Stimulated activated CD4-positive, alpha-beta T cell treated with anti-CD3 and anti-CD28 coated beads, Interleukin-15, amount 100 ng/mL, for 1 hour (primary cell): ENCODE data around the gene ZNRF2.

Source experiments
- DNase-seq, 2 donors: peaks; one replicate each; pipeline ENCODE4 v3.0.0-alpha.2; 2020; ENCODE audit warnings: low read depth in 1 of 2, low spot score in 1 of 2

The ZNRF2 gene

GRCh38 chr7:30321089-30321881, 36.9 kb downstream of the ZNRF2 start:
- DNase-seq = no peak

DNA sequence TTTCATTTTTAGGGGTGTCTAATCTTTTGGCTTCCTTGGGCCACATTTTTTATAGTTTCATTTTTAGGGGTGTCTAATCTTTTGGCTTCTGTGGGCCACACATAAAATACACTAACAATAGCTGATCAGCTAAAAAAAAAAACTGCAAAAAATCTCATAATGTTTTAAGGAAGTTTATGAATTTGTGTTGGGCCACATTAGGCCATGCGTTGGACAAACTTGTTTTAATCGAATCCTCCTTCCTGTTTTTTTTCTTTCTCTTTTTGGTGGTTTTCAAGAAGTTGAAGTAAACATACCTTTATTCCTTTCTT, 37.4 kb downstream of the ZNRF2 start:
- DNase-seq = no peak

- no peak for DNase-seq
These were observed 38.0 kb downstream of the ZNRF2 start for GRCh38 chr7:30322271-30323005.

DNA sequence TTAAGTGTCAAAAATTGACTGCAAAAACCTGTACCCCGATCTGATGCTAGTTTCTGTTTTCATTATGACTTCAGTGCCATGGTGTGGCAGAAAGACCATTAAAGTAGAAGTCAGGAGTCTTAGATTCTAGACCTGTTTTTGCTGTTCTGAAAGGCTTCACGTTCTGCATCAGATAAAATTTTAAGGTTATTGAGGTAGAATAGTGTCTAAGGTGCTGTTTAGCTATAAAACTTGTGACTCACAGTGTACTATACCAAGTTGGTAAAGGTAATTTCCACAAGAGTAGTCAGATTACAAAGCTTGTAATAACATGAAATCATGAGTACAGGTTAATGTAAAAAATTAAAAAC, 38.6 kb downstream of the ZNRF2 start:
- DNase-seq = no peak

DNA sequence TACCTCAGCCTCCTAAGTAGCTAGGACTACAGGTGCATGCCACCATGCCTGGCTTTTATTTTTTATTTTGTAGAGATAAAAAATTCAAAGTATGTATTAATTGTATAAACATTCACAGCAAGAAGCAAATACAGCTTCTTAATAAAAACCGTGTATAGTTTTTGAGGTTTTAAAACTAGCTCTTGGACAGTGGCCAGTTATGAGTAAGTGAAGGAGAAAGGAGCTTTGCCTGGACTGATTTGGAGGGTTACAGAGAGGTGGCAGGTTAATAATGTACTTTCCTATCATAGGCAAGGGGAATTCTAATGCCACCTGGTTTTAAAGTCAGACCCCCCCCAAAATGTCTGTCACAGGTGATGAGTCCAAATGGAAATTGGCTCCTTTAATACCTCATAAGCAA, 43.4 kb downstream of the ZNRF2 start:
- DNase-seq = no peak

DNA sequence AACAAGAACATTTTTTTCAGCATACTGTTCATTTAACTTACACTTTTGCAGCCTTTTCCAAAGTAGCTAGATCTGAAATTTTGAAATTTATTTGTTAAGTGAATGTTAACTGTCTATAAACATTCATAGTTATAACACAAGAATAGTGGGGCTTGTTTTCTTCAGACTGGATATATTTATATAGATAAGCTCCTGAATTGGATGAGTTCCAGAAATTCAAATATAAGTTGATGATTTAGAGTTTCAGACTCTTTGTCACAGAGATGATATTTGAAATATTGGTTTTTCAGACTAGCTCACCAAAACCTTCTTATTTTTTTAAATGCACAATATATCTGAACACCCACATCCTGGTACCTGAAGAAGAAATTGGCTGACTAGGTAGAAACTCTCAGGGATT, 44.0 kb downstream of the ZNRF2 start:
- no peak for DNase-seq

GRCh38 chr7:30329716-30330115, 45.3 kb downstream of the ZNRF2 start:
- DNase-seq = no peak

DNA sequence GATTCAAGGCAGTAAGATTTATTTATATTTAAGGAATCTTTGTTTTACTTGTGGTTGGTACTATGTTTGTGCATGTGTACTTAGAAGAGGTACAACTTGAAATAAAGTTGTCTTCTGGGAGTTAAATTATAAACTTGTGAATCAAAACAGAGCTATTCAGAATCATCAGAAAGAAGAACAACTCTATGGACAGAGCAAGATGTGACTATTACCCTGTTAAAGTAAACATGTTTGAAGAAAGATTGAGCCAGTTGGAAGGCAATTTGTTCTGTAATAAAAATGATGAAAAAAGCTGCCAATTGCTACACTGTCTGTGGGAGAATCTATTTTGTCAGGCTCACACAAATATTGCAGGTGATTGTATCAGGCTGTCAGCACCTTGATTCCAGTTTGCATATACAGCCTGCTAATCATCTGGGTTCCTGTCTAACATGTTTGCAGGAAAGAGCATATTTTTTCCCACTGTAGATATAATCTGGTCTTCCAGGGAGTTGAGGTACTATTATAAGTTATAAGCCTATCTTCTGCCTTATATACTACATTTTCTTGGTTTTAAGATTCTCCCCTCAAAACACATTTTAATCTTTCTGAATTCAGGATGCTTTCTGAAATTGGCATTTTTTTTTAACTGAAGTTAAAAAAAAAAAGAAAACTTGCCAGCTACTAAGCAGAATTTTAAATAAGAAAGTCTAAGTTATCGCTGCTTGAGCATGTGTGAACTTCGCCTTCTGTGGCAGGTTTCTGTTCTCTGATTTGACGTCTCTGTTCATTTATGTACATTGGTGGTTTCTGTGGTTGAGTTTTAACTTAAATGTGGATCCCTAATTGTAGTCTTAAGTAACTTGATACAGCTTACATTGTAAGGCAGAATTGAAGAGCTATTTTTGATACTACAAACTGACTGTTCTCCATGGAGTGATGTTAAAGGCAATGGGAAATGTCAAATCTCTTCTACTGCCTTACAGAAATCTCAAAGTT, 46.0 kb downstream of the ZNRF2 start:
- no peak for DNase-seq

- DNase-seq = no peak
These were observed 46.9 kb downstream of the ZNRF2 start for GRCh38 chr7:30331338-30331737.

DNA sequence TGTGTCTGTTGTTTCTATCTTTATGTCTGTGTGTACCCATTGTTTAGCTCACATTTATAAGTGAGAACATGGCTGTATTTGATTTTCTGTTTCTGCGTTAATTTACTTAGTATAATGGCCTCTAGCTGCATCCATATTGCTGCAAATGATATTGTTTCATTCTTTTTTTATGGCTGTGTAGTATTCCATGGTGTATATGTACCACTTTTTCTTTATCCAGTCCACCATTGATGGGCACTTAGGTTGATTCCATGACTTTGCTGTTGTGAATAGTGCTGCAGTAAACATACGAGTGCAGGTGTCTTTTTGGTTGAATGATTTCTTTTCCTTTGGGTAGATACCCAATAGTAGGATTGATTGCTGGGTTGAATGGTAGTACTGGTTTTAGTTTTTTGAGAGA, 48.2 kb downstream of the ZNRF2 start:
- no peak for DNase-seq

GRCh38 chr7:30335763-30336487, 51.5 kb downstream of the ZNRF2 start:
- no peak for DNase-seq

DNA sequence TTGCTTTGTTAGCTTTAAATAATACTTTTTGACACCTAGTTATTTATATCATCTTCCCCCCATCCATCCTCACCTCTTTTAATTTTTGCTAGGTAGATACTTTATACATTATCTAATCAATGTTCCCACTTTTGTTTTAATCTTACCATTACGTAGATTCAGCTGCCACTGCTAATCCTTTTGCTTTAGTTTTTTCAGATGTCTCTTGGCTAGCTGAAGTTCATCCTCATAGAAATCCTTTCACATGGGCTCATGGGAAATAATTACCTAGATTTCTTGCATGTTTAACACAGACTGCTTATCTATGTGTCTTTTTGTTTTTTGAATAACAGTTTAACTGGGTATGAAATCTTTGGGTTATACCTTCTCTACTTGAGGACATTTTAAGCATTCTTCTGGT, 60.1 kb downstream of the ZNRF2 start:
- DNase-seq = no peak

DNA sequence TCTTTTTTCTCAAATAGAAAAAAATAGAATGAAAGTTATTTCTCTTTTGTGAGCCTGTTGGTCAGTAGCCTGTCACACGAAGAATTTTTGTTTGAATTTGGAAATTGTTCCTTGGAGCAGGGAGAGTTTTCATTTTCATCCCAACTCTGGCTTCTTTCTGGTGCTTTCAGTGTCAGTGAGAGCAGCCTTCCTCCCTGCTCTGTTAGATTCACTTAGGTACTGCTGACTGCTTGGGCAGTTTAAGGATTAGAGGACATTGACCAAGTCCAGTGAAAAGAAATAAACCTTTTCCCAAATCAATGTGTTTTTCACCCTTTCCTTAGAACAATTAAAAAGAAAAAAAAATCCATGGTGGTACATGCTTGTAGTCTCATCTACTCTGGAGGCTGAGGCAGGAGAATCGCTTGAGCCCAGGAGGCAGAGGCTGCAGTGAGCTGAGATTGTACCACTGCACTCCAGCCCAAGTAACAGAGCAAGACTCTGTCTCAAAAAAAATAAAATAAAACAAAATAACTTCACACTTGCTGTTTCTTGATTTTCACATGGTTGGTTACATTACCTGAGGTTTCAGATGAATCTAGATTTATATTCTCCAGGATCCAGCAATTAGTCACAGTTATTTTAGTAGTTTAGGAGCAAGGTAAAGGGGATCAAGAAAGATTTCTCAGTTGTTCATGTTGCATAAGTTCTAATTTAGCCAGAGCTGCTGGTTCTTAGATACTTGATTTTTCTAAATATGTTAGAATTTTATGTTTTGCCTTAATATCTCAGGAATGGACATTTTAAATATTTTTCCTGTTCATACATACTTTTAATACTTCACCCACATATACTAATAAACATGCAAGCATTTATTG, 63.1 kb downstream of the ZNRF2 start:
- DNase-seq = no peak

- peak in 1 of 2 donors; percentile 18 for DNase-seq
These were observed 63.7 kb downstream of the ZNRF2 start for GRCh38 chr7:30348083-30348560.

GRCh38 chr7:30349170-30349569, 64.8 kb downstream of the ZNRF2 start:
- no peak for DNase-seq

DNA sequence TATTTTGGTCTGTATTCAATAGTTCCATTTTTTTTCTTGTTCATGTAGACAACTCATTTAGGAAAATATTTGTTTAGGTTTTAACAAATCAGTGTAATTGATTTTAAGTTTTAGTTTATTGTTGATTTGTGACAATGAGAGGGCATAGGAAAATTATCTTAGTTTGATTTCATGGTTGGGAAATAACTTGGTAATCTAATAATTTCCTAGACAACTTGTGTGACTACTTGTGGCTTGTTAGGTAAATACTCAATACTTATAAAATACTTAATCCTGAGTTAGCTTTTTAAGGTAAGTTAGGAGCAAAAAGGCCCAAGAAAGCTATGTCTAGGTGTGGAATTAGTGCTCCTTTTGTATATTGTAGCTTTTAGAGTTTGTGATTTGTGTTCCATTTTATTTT, 65.4 kb downstream of the ZNRF2 start:
- DNase-seq = no peak

- no peak for DNase-seq
These were observed 66.9 kb downstream of the ZNRF2 start for GRCh38 chr7:30351286-30351685.

DNA sequence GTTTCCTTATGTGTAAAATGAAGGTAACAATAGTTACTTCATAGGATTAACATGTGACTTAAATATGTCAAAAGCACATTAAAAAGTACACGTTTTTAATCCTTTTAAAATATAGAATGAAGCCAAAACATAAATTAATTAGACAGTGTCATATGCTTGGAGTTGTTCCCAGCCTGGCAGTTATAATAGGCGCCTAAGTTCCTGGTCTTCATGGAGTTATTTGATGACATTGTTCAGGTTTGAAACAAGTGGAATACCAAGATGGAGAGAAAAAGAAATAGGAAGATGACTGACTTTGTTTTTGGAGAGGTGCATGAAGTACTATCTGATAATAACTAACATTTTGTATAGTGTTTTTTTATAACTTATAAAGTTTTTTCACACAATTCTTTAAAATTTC, 67.3 kb downstream of the ZNRF2 start:
- no peak for DNase-seq

DNA sequence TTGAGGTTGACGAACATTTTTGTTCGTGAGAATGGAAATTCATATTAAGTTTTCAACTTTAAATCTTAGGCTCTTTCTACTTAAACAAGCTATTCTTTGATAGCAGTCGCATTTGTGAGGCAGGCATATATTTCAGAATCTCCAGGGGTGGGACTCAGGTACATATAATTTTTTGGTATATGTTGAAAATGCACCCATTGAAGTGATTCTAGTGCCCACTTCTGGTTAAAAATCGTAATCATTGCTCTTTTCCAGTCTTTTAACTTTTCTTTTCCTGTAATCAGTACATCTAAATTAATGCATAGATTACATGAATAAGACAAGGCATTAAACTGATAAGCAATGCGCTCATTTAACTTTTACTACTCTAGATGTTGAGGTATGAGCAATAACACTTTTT, 67.8 kb downstream of the ZNRF2 start:
- no peak for DNase-seq

GRCh38 chr7:30353532-30353931, 69.1 kb downstream of the ZNRF2 start:
- DNase-seq = no peak
